ENCODE measurements around the gene TNFRSF19. TPM values are rescaled to one million over a fixed set of nuclear protein-coding genes. Genes with fewer than 3 reads are reported as not detected.

The TNFRSF19 gene
- total RNA-seq, 1 experiment from 2014 or later, result 0.54 TPM

- no peak overlapping the region for H3K27ac ChIP-seq (ENCODE audit: low read length)
- H3K27me3 ChIP-seq (ENCODE audit: control insufficient read depth, insufficient read depth, low read length), result no peaks in the 10 kb centered on the region; the same call in 1 of the 2 replicates
- CTCF ChIA-PET, result no interaction called here
- H3K36me3 ChIP-seq (ENCODE audit: control insufficient read depth, insufficient read depth, low read length), result no peaks in the 10 kb centered on the region; the same call in 1 of the 2 replicates
- BruUV-seq (replicated peaks), result no TSS peak
- H3K9me3 ChIP-seq (ENCODE audit: control insufficient read depth, insufficient read depth, low read depth, low read length), result no peaks in the 10 kb centered on the region
- no peak overlapping the region for H3K4me3 ChIP-seq (ENCODE audit: low read depth in 2 of 2, low read length in 2 of 2)
- intact Hi-C loops (cut with micrococcal nuclease; ENCODE audit: unreplicated experiment), result no loop called here
- TF ChIP-seq REST (IDR thresholded peaks at IDR 0.05; ENCODE audit: insufficient read depth in 1 of 2, low read depth in 2 of 2, low read length in 1 of 2), result no peak
- no peak for TF ChIP-seq POLR2AphosphoS5 (IDR thresholded peaks at IDR 0.05; ENCODE audit: low read depth, low read length)
- TF ChIP-seq CTCF (IDR thresholded peaks at IDR 0.05), result no peak
- no peak for TF ChIP-seq TCF7L2 (IDR thresholded peaks at IDR 0.05; ENCODE audit: low read depth, low read length)
- no peak for TF ChIP-seq SIN3A (IDR thresholded peaks at IDR 0.05; ENCODE audit: borderline replicate concordance, insufficient read depth, low read depth, low read length)
- POLR2A ChIA-PET, result no interaction called here
- ATAC-seq (no peak), DNase-seq (ENCODE audit: low read depth, low spot score) (no peak)
- in situ Hi-C loops (cut with HindIII; ENCODE audit: low pct_unique_long_range_greater_than_20kb, low sequenced_read_pairs), result no loop called here
- H3K4me1 ChIP-seq (ENCODE audit: control insufficient read depth, insufficient read depth, low read length), result no peaks in the 10 kb centered on the region
These were observed 30.3 kb downstream of the TNFRSF19 start for GRCh38 chr13:23600534-23600933.

GRCh38 chr13:23605831-23606230, 35.6 kb downstream of the TNFRSF19 start:
- ChIA-PET POLR2A (no interaction called here), CTCF (no interaction called here)
- H3K36me3 ChIP-seq (ENCODE audit: control insufficient read depth, insufficient read depth, low read length), result no peaks in the 10 kb centered on the region
- no peaks in the 10 kb centered on the region for H3K4me1 ChIP-seq (ENCODE audit: control insufficient read depth, insufficient read depth, low read length)
- no peak overlapping the region for H3K27ac ChIP-seq (ENCODE audit: low read length)
- no peak overlapping the region for H3K4me3 ChIP-seq (ENCODE audit: low read depth in 2 of 2, low read length in 2 of 2)
- BruUV-seq (replicated peaks), result no TSS peak
- in situ Hi-C loops (cut with HindIII; ENCODE audit: low pct_unique_long_range_greater_than_20kb, low sequenced_read_pairs) (no loop called here), intact Hi-C loops (cut with micrococcal nuclease; ENCODE audit: unreplicated experiment) (no loop called here)
- ATAC-seq, result no peak
- no peak for DNase-seq (ENCODE audit: low read depth, low spot score)
- H3K9me3 ChIP-seq (ENCODE audit: control insufficient read depth, insufficient read depth, low read depth, low read length), result no peaks in the 10 kb centered on the region
- TF ChIP-seq POLR2AphosphoS5 (IDR thresholded peaks at IDR 0.05; ENCODE audit: low read depth, low read length) (no peak), TCF7L2 (IDR thresholded peaks at IDR 0.05; ENCODE audit: low read depth, low read length) (no peak)
- H3K27me3 ChIP-seq (ENCODE audit: control insufficient read depth, insufficient read depth, low read length), result no peaks in the 10 kb centered on the region; the same call in 1 of the 2 replicates

GRCh38 chr13:23608138-23608537, 37.9 kb downstream of the TNFRSF19 start:
- in situ Hi-C loops (cut with HindIII; ENCODE audit: low pct_unique_long_range_greater_than_20kb, low sequenced_read_pairs) (no loop called here), intact Hi-C loops (cut with micrococcal nuclease; ENCODE audit: unreplicated experiment) (no loop called here)
- ChIA-PET CTCF (no interaction called here), POLR2A (no interaction called here)
- Histone ChIP-seq H3K27me3 (ENCODE audit: control insufficient read depth, insufficient read depth, low read length) (no peaks in the 10 kb centered on the region; the same call in none of the 2 replicates), H3K9me3 (ENCODE audit: control insufficient read depth, insufficient read depth, low read depth, low read length) (no peaks in the 10 kb centered on the region), H3K4me3 (ENCODE audit: low read depth in 2 of 2, low read length in 2 of 2) (no peak overlapping the region), H3K36me3 (ENCODE audit: control insufficient read depth, insufficient read depth, low read length) (no peaks in the 10 kb centered on the region), H3K4me1 (ENCODE audit: control insufficient read depth, insufficient read depth, low read length) (no peaks in the 10 kb centered on the region), H3K27ac (ENCODE audit: low read length) (no peak overlapping the region)
- ATAC-seq (no peak), DNase-seq (ENCODE audit: low read depth, low spot score) (no peak)
- no TSS peak for BruUV-seq (replicated peaks)
- TF ChIP-seq CTCF (IDR thresholded peaks at IDR 0.05) (no peak), SIN3A (IDR thresholded peaks at IDR 0.05; ENCODE audit: borderline replicate concordance, insufficient read depth, low read depth, low read length) (no peak), REST (IDR thresholded peaks at IDR 0.05; ENCODE audit: insufficient read depth in 1 of 2, low read depth in 2 of 2, low read length in 1 of 2) (no peak)

All from Panc1 (cell line).